K562 (cell line): ENCODE data around the gene TNIP1. TPM values are rescaled to one million over a fixed set of nuclear protein-coding genes. Genes with fewer than 3 reads are reported as not detected.

ENCODE experiments used
- BRCA1 ChIP-seq, 2 experiments: fragments of 450-650 bp in 1 of 2; sonication (generic) in 1 of 2; formaldehyde crosslinking in 1 of 2; IDR thresholded peaks; 2 replicates each; pipeline versions ENCODE4 v1.5.0 to v1.6.1; 2017 to 2020; ENCODE audit warnings: mild to moderate bottlenecking in 1 of 2, missing genetic modification reagents in 1 of 2
- E2F8 ChIP-seq: fragments of 450-650 bp; IDR thresholded peaks from 2 replicates; pipeline ENCODE4 v1.7.1; 2018; ENCODE audit warnings: mild to moderate bottlenecking, low read depth; ENCODE audit not compliant: partially characterized antibody
- FOXK2 ChIP-seq, 2 experiments: fragments of 450-650 bp; IDR thresholded peaks in 1 of 2; conservative IDR thresholded peaks in 1 of 2; 2 replicates each; pipeline ENCODE4 v1.6.1; 2016; ENCODE audit warnings: low read depth in 2 of 2, mild to moderate bottlenecking in 1 of 2
- RBM34 ChIP-seq: fragments of 200-400 bp; formaldehyde crosslinking; IDR thresholded peaks from 2 replicates; pipeline ENCODE4 v1.6.1; 2018; ENCODE audit warnings: low read length, borderline replicate concordance; ENCODE audit not compliant: insufficient read depth
- REST ChIP-seq, 2 experiments: fragments of 450-650 bp; formaldehyde crosslinking in 1 of 2; IDR thresholded peaks; 2 replicates each; pipeline versions ENCODE4 v1.4.0 to v1.6.1; 2014 to 2020; ENCODE audit warnings: mild to moderate bottlenecking in 2 of 2, borderline replicate concordance in 1 of 2, low read depth in 1 of 2
- polyA plus RNA-seq, 8 experiments: library from polyadenylated mRNA; depleted of rRNA in 4 of 8; stranded (reverse) in 5 of 8; unstranded in 3 of 8; fragments of >200 nt; fragmentation: Nextera tagmentation in 2 of 8; fragmentation: Illumina TruSeq in 1 of 8; extraction: Ambion mirVana in 2 of 8; extraction: Trizol in 1 of 8; gene quantifications; 2 replicates each; pipeline versions ENCODE4 v1.2.1 to v1.2.3, GENCODE V29; 2011 to 2014; ENCODE audit warnings: inconsistent platforms in 1 of 8, missing spikeins in 1 of 8
- total RNA-seq, 7 experiments: library from RNA; depleted of rRNA in 6 of 7; stranded (reverse); fragments of >200 nt in 6 of 7; fragmentation: Illumina TruSeq in 2 of 7; extraction: Trizol in 2 of 7; gene quantifications; 2 replicates each; pipeline versions ENCODE4 v1.2.1 to v1.2.3, GENCODE V29; 2011 to 2021; ENCODE audit warnings: low replicate concordance in 1 of 7

The TNIP1 gene
- total and polyA plus RNA-seq, 9 of the 15 experiments (the other 6 are each of a cell fraction or from before 2014, with no cell fraction given) = 0.46 to 41.0 (median 24.6) TPM

GRCh38 chr5:151078490-151079262 lies 2.2 kb downstream of the TNIP1 start (continued):
- TF ChIP-seq FOXK2 (conservative IDR thresholded peaks at IDR 0.05 in 1 of 2, IDR thresholded peaks at IDR 0.05 in 1 of 2; ENCODE audit: low read depth in 2 of 2) (no peak), E2F8 (no peak), BRCA1 (IDR thresholded peaks at IDR 0.05) (no peak), BRCA1 (CRISPR knock-in tag; IDR thresholded peaks at IDR 0.05) (no peak), RBM34 (no peak), REST (IDR thresholded peaks at IDR 0.05; ENCODE audit: borderline replicate concordance) (no peak), REST (CRISPR knock-in tag; IDR thresholded peaks at IDR 0.05; ENCODE audit: low read depth) (no peak)
- TF ChIP-seq, all 486 proteins: peak for 0
